GM19043 (cell line): Measurements from ENCODE around the gene ZNF716.
"Not testable (repeated sequence)": the region's sequence is repeated elsewhere in the genome, so short reads cannot be mapped to it uniquely, and the experiment has no call there.

Experiments
- ATAC-seq: cut with Tn5 transposase; IDR thresholded peaks from one replicate; pipeline ENCODE4 v1.9.1; 2021; ENCODE audit warnings: low read depth; ENCODE audit not compliant: unreplicated experiment

ZNF716 gene

GRCh38 chr7:57425969-57426628 is 23.9 kb upstream of the ZNF716 start:
- no peak for ATAC-seq

GRCh38 chr7:57426629-57427003 is 23.4 kb upstream of the ZNF716 start:
- ATAC-seq, result no peak

GRCh38 chr7:57427146-57427545 is 22.8 kb upstream of the ZNF716 start:
- ATAC-seq, result no peak

- ATAC-seq, result no peak
Observed at GRCh38 chr7:57427594-57427993, 22.4 kb upstream of the ZNF716 start.

- ATAC-seq, result no peak
Observed at GRCh38 chr7:57432583-57432982, 17.4 kb upstream of the ZNF716 start.

- no peak for ATAC-seq
Observed at GRCh38 chr7:57437581-57437980, 12.4 kb upstream of the ZNF716 start.

- no peak for ATAC-seq
Observed at GRCh38 chr7:57438244-57438643, 11.7 kb upstream of the ZNF716 start.

GRCh38 chr7:57443567-57443966 is 6.4 kb upstream of the ZNF716 start:
- no peak for ATAC-seq

GRCh38 chr7:57469186-57469828 is 19.3 kb downstream of the ZNF716 start:
- ATAC-seq, result not testable (repeated sequence)

GRCh38 chr7:57480304-57480703 is 30.3 kb downstream of the ZNF716 start:
- not testable (repeated sequence) for ATAC-seq

GRCh38 chr7:57485022-57485421 is 35.0 kb downstream of the ZNF716 start:
- not testable (repeated sequence) for ATAC-seq

GRCh38 chr7:57487957-57488356 is 38.0 kb downstream of the ZNF716 start:
- ATAC-seq, result no peak

- not testable (repeated sequence) for ATAC-seq
Observed at GRCh38 chr7:57495111-57495510, 45.1 kb downstream of the ZNF716 start.

- no peak for ATAC-seq
Observed at GRCh38 chr7:57496395-57496794, 46.4 kb downstream of the ZNF716 start.

- ATAC-seq, result no peak
Observed at GRCh38 chr7:57505176-57505575, 55.2 kb downstream of the ZNF716 start.
